ES-I3 (cell line): Measurements from ENCODE around the gene CCDC194.
"Not testable (repeated sequence)": the region's sequence is repeated elsewhere in the genome, so short reads cannot be mapped to it uniquely, and the experiment has no call there.

Experiments used
- H3K36me3 ChIP-seq: 2 replicates; pipeline ENCODE4 v1.6.1; 2013; ENCODE audit warnings: mild to moderate bottlenecking, low read length, control low read depth, moderate library complexity; ENCODE audit not compliant: insufficient read depth
- H3K4me1 ChIP-seq: 2 replicates; pipeline ENCODE4 v1.6.1; 2013; ENCODE audit warnings: mild to moderate bottlenecking, control low read depth, low read length; ENCODE audit not compliant: insufficient read depth
- H3K9ac ChIP-seq: 2 replicates; pipeline ENCODE4 v1.6.1; 2013; ENCODE audit warnings: low read depth, mild to moderate bottlenecking, low read length, moderate library complexity
- H3K9me3 ChIP-seq: 2 replicates; pipeline ENCODE4 v1.6.1; 2013; ENCODE audit warnings: mild to moderate bottlenecking, low read length, moderate library complexity; ENCODE audit not compliant: control insufficient read depth, insufficient read depth

Gene CCDC194

GRCh38 chr19:17370026-17370587, 23.9 kb downstream of the CCDC194 start:
- Histone ChIP-seq H3K4me1 (peaks cover 5% of the 10 kb centered on the region; the same call in 1 of the 2 replicates), H3K9ac (no peak overlapping the region), H3K36me3 (no peaks in the 10 kb centered on the region), H3K9me3 (no peaks in the 10 kb centered on the region)

- peaks cover 4% of the 10 kb centered on the region; the same call in 1 of the 2 replicates for H3K4me1 ChIP-seq
- H3K9ac ChIP-seq: no peak overlapping the region
- H3K36me3 ChIP-seq: no peaks in the 10 kb centered on the region
- H3K9me3 ChIP-seq: no peaks in the 10 kb centered on the region
Measured at GRCh38 chr19:17365361-17365760, 28.6 kb downstream of the CCDC194 start.

- not testable (repeated sequence) for H3K36me3 ChIP-seq, H3K4me1 ChIP-seq, H3K9ac ChIP-seq, H3K9me3 ChIP-seq
Measured at GRCh38 chr19:17363852-17364605, 30.0 kb downstream of the CCDC194 start.

GRCh38 chr19:17359905-17360800, 33.8 kb downstream of the CCDC194 start:
- Histone ChIP-seq H3K4me1 (no peaks in the 10 kb centered on the region; the same call in 1 of the 2 replicates), H3K9ac (no peak overlapping the region), H3K36me3 (no peaks in the 10 kb centered on the region), H3K9me3 (no peaks in the 10 kb centered on the region)

- no peaks in the 10 kb centered on the region for H3K9me3 ChIP-seq
- H3K9ac ChIP-seq: no peak overlapping the region
- no peaks in the 10 kb centered on the region; the same call in 1 of the 2 replicates for H3K4me1 ChIP-seq
Measured at GRCh38 chr19:17358395-17358794, 35.6 kb downstream of the CCDC194 start.

GRCh38 chr19:17357724-17358123, 36.3 kb downstream of the CCDC194 start:
- Histone ChIP-seq H3K36me3 (no peaks in the 10 kb centered on the region), H3K9me3 (no peaks in the 10 kb centered on the region), H3K9ac (no peak overlapping the region), H3K4me1 (no peaks in the 10 kb centered on the region; the same call in 1 of the 2 replicates)

More at GRCh38 chr19:17358395-17358794, 35.6 kb downstream of the CCDC194 start:
- H3K36me3 ChIP-seq: no peaks in the 10 kb centered on the region

GRCh38 chr19:17357078-17357666, 36.8 kb downstream of the CCDC194 start:
- H3K4me1 ChIP-seq: no peaks in the 10 kb centered on the region; the same call in 1 of the 2 replicates
- H3K9me3 ChIP-seq: no peaks in the 10 kb centered on the region
- H3K9ac ChIP-seq: no peak overlapping the region
- H3K36me3 ChIP-seq: no peaks in the 10 kb centered on the region

- Histone ChIP-seq H3K9me3 (no peaks in the 10 kb centered on the region), H3K36me3 (no peaks in the 10 kb centered on the region), H3K4me1 (peaks cover 3% of the 10 kb centered on the region; the same call in 1 of the 2 replicates), H3K9ac (no peak overlapping the region)
Measured at GRCh38 chr19:17353386-17353785, 40.6 kb downstream of the CCDC194 start.

- H3K36me3 ChIP-seq: no peaks in the 10 kb centered on the region
- H3K9ac ChIP-seq: no peak overlapping the region
- peaks cover 5% of the 10 kb centered on the region; the same call in 1 of the 2 replicates for H3K4me1 ChIP-seq
- H3K9me3 ChIP-seq: no peaks in the 10 kb centered on the region
Measured at GRCh38 chr19:17352608-17353280, 41.3 kb downstream of the CCDC194 start.

GRCh38 chr19:17351815-17352435, 42.1 kb downstream of the CCDC194 start:
- Histone ChIP-seq H3K9me3 (no peaks in the 10 kb centered on the region), H3K4me1 (peaks cover 12% of the 10 kb centered on the region; the same call in 1 of the 2 replicates), H3K9ac (no peak overlapping the region), H3K36me3 (no peaks in the 10 kb centered on the region)

GRCh38 chr19:17348700-17349099, 45.3 kb downstream of the CCDC194 start:
- no peak overlapping the region; the same call in 1 of the 2 replicates for H3K9ac ChIP-seq
- peaks cover 14% of the 10 kb centered on the region; the same call in 1 of the 2 replicates for H3K4me1 ChIP-seq
- no peaks in the 10 kb centered on the region for H3K36me3 ChIP-seq
- no peaks in the 10 kb centered on the region for H3K9me3 ChIP-seq

- peaks cover 14% of the 10 kb centered on the region; the same call in 1 of the 2 replicates for H3K4me1 ChIP-seq
- no peaks in the 10 kb centered on the region for H3K9me3 ChIP-seq
- no peak overlapping the region for H3K9ac ChIP-seq
- H3K36me3 ChIP-seq: no peaks in the 10 kb centered on the region
Measured at GRCh38 chr19:17347877-17348276, 46.1 kb downstream of the CCDC194 start.

GRCh38 chr19:17347361-17347760, 46.6 kb downstream of the CCDC194 start:
- Histone ChIP-seq H3K9me3 (no peaks in the 10 kb centered on the region), H3K36me3 (no peaks in the 10 kb centered on the region), H3K9ac (no peak overlapping the region), H3K4me1 (peaks cover 14% of the 10 kb centered on the region; the same call in 1 of the 2 replicates)
